BLaER1 treated with 17β-estradiol and CSF1 and Interleukin-3, amounts not matched to agents 10 nM and 100 nM (cell line): ENCODE results near the gene WWC1.

Experiments
- H3K27ac ChIP-seq, 11 experiments: shearing (Covaris generic); formaldehyde crosslinking; 2 replicates each; pipeline ENCODE4 v1.8.1; 2022
- H3K27me3 ChIP-seq, 11 experiments: shearing (Covaris generic); formaldehyde crosslinking; 2 replicates each; pipeline ENCODE4 v1.8.1; 2022
- H3K36me3 ChIP-seq, 11 experiments: shearing (Covaris generic); formaldehyde crosslinking; 2 replicates each; pipeline ENCODE4 v1.8.1; 2022
- H3K4me1 ChIP-seq, 10 experiments: shearing (Covaris generic); formaldehyde crosslinking; 2 replicates each; pipeline ENCODE4 v1.8.1; 2022
- H3K4me2 ChIP-seq, 11 experiments: shearing (Covaris generic); formaldehyde crosslinking; 2 replicates each; pipeline ENCODE4 v1.8.1; 2022
- H3K4me3 ChIP-seq, 10 experiments: shearing (Covaris generic); formaldehyde crosslinking; 2 replicates each; pipeline ENCODE4 v1.8.1; 2022
- H3K9ac ChIP-seq, 11 experiments: shearing (Covaris generic); formaldehyde crosslinking; 2 replicates each; pipeline ENCODE4 v1.8.1; 2022
- H3K9me3 ChIP-seq, 11 experiments: shearing (Covaris generic); formaldehyde crosslinking; replicated peaks in 1 of 11; 2 replicates each; pipeline ENCODE4 v1.8.1; 2022
- H4K20me1 ChIP-seq, 11 experiments: shearing (Covaris generic); formaldehyde crosslinking; 2 replicates each; pipeline ENCODE4 v1.8.1; 2022
- Cebpa-rat ChIP-seq, 11 experiments: shearing (Covaris generic); IDR thresholded peaks; 2 replicates each; pipeline ENCODE4 v1.8.1; 2022

The WWC1 gene

DNA sequence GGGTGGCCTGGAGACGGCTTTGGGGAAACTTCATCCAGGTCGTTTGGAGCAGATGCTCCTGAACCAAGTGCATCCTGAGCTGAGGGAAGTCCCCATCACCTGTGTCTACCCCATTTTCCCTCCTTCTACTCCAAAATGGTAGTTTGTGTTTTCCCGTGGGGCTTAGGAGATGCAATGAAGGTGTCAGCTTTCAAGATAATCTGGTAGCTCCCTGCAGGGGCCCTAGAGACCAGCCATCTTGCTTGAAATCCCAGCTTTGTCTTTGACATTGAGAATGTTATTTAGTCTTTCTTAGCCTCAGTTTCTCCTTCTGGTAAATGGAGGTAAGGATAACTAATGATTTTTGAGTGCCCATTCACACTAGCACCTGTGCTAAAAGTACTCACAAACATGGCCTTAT lies 77.4 kb downstream of the WWC1 start:
- H3K9ac ChIP-seq = no peak overlapping the region
- H3K9me3 ChIP-seq = no peaks in the 10 kb centered on the region
- no peak for TF ChIP-seq Cebpa-rat (IDR thresholded peaks at IDR 0.05)
- H3K27ac ChIP-seq = no peak overlapping the region
- no peak overlapping the region for H3K4me3 ChIP-seq
- H3K4me1 ChIP-seq = no peaks in the 10 kb centered on the region
- peaks cover 0 to 7% (median 0%) of the 10 kb centered on the region in 11 experiments; a peak in 3 of 22 replicates for H4K20me1 ChIP-seq
- H3K4me2 ChIP-seq = no peak overlapping the region
- no peaks in the 10 kb centered on the region for H3K27me3 ChIP-seq
- H3K36me3 ChIP-seq = no peaks in the 10 kb centered on the region

DNA sequence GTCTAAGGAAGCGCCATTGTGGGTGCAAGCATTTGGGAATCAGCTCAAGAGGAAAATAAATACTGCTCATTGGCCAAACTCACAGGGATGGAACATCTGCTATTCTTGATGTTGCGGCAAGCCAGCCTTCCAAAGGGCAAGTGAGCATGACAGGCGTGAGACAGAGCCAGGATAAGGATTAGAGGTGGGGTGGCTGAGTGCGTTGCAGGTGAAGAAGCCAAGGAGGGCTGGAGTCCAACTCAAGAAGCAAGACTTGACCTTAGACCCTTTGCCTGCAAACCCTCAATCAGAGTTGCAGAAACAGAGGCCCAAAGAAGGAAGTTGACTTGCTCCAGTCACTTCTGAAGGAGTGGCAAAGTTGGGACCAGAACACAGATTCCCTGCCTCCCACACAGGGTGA lies 79.4 kb downstream of the WWC1 start:
- Histone ChIP-seq H3K4me3 (no peak overlapping the region), H3K4me1 (no peaks in the 10 kb centered on the region), H3K9me3 (no peaks in the 10 kb centered on the region), H3K27ac (no peak overlapping the region), H3K36me3 (no peaks in the 10 kb centered on the region), H3K27me3 (no peaks in the 10 kb centered on the region), H4K20me1 (no peaks in the 10 kb centered on the region), H3K4me2 (no peak overlapping the region), H3K9ac (no peak overlapping the region)
- no peak for TF ChIP-seq Cebpa-rat (IDR thresholded peaks at IDR 0.05)

DNA sequence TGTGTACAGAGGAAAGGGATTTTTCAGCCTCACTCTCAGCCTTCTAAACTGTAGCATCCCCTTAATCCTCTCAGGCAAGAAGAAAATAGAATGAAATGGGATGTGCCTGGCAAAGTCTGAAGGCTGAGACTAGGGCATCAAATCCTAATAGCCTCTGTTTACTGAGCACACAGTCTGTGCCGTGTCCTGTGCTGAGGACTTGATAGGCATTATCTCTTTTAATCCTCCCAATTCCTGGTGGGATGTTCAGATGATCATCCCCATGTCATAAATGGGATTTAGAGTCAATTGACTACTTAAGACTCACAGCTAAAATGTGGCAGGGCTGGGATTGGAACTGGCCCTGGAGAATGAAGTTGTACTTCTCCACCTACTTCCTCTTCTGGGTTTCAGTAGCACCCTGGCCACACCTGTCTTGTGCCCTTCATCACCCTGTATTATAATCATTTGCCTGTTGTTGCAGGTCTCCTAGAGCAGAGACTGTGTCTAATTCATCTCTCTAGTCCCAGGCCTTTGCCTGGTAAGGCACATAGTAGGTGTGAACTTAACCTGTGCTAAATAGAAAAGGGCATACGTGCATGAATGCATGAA lies 81.0 kb downstream of the WWC1 start:
- Histone ChIP-seq H3K4me2 (no peak overlapping the region), H3K9ac (no peak overlapping the region)
- TF ChIP-seq Cebpa-rat (IDR thresholded peaks at IDR 0.05) = no peak

DNA sequence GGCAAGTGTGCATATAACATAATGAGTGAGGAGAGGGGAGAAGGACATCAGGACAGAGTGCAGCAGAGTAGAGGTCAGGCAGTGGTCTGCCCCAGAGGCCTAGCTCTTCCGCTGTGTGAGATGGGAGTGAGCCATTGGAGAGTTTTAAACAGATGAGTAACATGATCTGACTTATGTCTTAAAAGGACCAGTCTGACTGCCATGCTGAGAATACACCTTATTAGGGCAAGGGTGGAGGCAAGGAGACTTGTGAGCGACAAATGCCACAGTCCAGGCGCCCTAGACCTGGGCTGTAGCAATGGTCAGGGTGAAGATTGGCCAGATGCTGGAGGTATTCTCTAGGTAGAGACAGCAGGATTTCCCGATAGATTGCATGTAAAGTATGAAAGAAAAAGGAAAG lies 83.1 kb downstream of the WWC1 start:
- Histone ChIP-seq H3K9me3 (0 out of 22 replicates have a peak, but pooled peaks cover 0 to 6% (median 0%) of the 10 kb centered on the region in 11 experiments), H3K27ac (no peak overlapping the region), H3K4me1 (no peaks in the 10 kb centered on the region), H3K9ac (no peak overlapping the region), H3K27me3 (no peaks in the 10 kb centered on the region), H3K4me2 (no peak overlapping the region), H3K4me3 (no peak overlapping the region), H4K20me1 (no peaks in the 10 kb centered on the region), H3K36me3 (no peaks in the 10 kb centered on the region)
- TF ChIP-seq Cebpa-rat (IDR thresholded peaks at IDR 0.05) = no peak

More for the DNA sequence above, 81.0 kb downstream of the WWC1 start:
- no peaks in the 10 kb centered on the region for H3K27me3 ChIP-seq
- H3K4me1 ChIP-seq = no peaks in the 10 kb centered on the region
- H4K20me1 ChIP-seq = no peaks in the 10 kb centered on the region
- no peaks in the 10 kb centered on the region for H3K9me3 ChIP-seq
- no peak overlapping the region for H3K27ac ChIP-seq
- no peaks in the 10 kb centered on the region for H3K36me3 ChIP-seq
- H3K4me3 ChIP-seq = no peak overlapping the region

DNA sequence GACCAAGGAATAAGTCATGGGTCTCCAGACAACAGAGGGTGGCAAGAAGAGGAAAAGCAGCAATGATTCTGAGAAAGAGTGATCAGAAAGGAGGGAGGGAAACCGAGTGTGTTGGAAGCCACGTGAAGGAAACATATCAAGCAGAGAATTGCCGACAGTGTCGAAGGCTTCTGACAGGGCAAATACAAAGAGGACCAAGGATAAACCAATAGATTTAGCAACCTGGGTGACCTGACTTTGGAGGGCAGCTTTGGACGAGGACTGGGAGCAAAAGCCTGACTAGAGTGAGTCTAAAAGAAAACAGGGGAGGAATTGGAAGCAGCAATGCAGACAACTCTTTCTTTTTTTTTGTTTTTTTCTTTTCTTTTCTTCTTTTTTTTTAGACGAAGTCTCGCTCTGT lies 83.8 kb downstream of the WWC1 start:
- no peaks in the 10 kb centered on the region for H3K27me3 ChIP-seq
- TF ChIP-seq Cebpa-rat (IDR thresholded peaks at IDR 0.05) = no peak

DNA sequence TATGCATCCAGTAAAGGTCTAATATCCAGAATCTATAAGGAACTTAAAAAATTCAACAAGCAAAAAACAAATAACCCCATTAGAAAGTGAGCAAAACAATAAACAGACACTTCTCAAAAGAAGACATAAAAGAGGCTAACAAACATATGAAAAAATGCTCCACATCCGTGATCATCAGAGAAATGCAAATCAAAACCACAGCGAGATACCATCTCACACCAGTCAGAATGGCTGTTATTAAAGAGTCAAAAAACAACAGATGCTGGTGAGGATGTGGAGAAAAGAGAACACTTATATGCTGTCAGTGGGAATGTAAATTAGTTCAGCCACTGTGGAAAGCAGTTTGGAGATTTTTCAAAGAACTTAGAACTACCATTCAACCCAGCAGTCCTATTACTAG lies 86.1 kb downstream of the WWC1 start:
- Histone ChIP-seq H4K20me1 (no peaks in the 10 kb centered on the region), H3K27ac (no peak overlapping the region), H3K27me3 (no peaks in the 10 kb centered on the region), H3K4me3 (no peak overlapping the region), H3K4me1 (no peaks in the 10 kb centered on the region), H3K9me3 (0 out of 22 replicates have a peak, but pooled peaks cover 0 to 6% (median 0%) of the 10 kb centered on the region in 11 experiments), H3K4me2 (no peak overlapping the region), H3K9ac (no peak overlapping the region), H3K36me3 (no peaks in the 10 kb centered on the region)
- no peak for TF ChIP-seq Cebpa-rat (IDR thresholded peaks at IDR 0.05)

More for the DNA sequence above, 83.8 kb downstream of the WWC1 start:
- no peak overlapping the region for H3K4me2 ChIP-seq
- H3K9me3 ChIP-seq = 0 out of 22 replicates have a peak, but pooled peaks cover 0 to 6% (median 0%) of the 10 kb centered on the region in 11 experiments
- H3K27ac ChIP-seq = no peak overlapping the region
- H4K20me1 ChIP-seq = no peaks in the 10 kb centered on the region
- no peaks in the 10 kb centered on the region for H3K36me3 ChIP-seq
- no peaks in the 10 kb centered on the region for H3K4me1 ChIP-seq
- no peak overlapping the region for H3K9ac ChIP-seq
- H3K4me3 ChIP-seq = no peak overlapping the region

DNA sequence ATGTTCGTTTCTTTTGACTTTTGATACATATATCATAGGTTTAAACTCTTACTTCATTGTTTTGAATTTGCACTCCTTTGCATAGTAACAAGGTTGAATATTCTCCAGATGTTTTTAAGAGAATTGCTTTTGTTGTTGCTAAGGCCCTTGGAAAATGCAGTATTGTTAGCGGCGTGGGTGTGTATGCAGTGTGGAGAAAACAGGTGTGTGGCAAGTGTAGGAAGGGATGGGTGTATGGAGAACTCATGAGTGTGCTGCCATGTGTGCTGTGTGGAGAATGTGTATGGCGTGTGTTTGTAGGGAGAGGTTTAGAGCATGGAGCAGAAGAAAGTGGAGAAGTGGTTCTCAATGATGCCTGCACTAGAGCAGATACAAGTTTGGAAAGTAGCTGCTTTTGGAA lies 87.3 kb downstream of the WWC1 start:
- H3K27ac ChIP-seq = no peak overlapping the region
- peaks cover 0 to 7% (median 0%) of the 10 kb centered on the region in 10 experiments; a peak in 1 of 20 replicates for H3K4me1 ChIP-seq
- no peak overlapping the region for H3K9ac ChIP-seq
- no peak overlapping the region for H3K4me3 ChIP-seq
- H3K4me2 ChIP-seq = no peak overlapping the region
- 0 out of 22 replicates have a peak, but pooled peaks cover 0 to 6% (median 0%) of the 10 kb centered on the region in 11 experiments for H3K9me3 ChIP-seq
- no peaks in the 10 kb centered on the region for H4K20me1 ChIP-seq
- no peaks in the 10 kb centered on the region for H3K36me3 ChIP-seq
- H3K27me3 ChIP-seq = no peaks in the 10 kb centered on the region
- TF ChIP-seq Cebpa-rat (IDR thresholded peaks at IDR 0.05) = no peak

DNA sequence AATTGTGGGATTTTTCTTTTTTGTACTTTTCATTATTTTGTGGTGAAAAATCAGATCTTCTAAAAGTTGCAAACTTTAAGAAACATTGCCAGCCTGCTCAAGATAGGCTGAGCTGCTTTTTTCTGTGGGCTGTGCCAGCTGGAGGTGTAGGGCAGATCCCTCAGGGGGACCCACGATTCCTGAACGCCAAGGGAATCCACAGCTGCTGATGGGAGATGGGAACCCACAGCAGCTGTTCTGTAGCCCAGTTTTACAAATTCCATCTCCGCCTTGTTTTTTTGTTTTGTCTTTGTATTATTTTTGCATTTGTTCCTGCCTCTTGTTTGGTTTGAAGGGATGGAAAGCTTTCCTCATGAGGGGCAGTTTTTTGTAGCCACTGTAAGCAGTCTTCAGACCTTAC lies 91.0 kb downstream of the WWC1 start:
- no peak overlapping the region for H3K4me3 ChIP-seq
- H3K27me3 ChIP-seq = no peaks in the 10 kb centered on the region
- H3K9me3 ChIP-seq = peaks cover 12 to 25% (median 14%) of the 10 kb centered on the region in 11 experiments
- peaks cover 0 to 11% (median 7%) of the 10 kb centered on the region in 11 experiments; a peak in 8 of 22 replicates for H3K36me3 ChIP-seq
- no peak overlapping the region for H3K27ac ChIP-seq
- H3K4me1 ChIP-seq = peaks cover 0 to 7% (median 0%) of the 10 kb centered on the region in 10 experiments; a peak in 1 of 20 replicates
- TF ChIP-seq Cebpa-rat (IDR thresholded peaks at IDR 0.05) = no peak
- no peaks in the 10 kb centered on the region for H4K20me1 ChIP-seq
- H3K4me2 ChIP-seq = no peak overlapping the region
- no peak overlapping the region for H3K9ac ChIP-seq

DNA sequence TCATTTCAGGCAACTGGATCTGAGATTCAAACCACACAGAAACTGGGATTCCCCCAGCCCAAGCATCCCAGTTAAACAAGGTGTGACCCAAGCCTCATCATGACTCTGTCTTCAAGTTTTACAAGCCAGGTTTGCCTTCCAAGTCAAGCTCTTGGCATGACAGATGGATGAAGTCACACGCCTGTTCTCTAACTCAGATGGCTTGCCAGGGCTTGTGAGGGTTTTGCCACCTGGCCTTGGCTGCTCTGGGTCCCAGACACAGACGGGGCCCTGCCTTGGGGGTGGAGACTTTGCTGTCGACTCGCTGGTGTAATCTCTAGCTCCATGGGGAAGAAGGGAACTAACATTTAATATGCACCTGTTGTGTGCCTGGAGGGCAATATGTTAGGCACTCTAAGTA lies 99.0 kb downstream of the WWC1 start:
- Histone ChIP-seq H3K4me1 (no peaks in the 10 kb centered on the region), H3K4me3 (no peak overlapping the region), H3K4me2 (no peak overlapping the region), H3K9ac (no peak overlapping the region), H3K27ac (no peak overlapping the region), H3K36me3 (peaks cover 0 to 8% (median under 1%) of the 10 kb centered on the region in 11 experiments; a peak in 5 of 22 replicates), H4K20me1 (no peaks in the 10 kb centered on the region), H3K27me3 (no peaks in the 10 kb centered on the region), H3K9me3 (peaks cover 20 to 31% (median 23%) of the 10 kb centered on the region in 11 experiments)
- TF ChIP-seq Cebpa-rat (IDR thresholded peaks at IDR 0.05) = no peak

DNA sequence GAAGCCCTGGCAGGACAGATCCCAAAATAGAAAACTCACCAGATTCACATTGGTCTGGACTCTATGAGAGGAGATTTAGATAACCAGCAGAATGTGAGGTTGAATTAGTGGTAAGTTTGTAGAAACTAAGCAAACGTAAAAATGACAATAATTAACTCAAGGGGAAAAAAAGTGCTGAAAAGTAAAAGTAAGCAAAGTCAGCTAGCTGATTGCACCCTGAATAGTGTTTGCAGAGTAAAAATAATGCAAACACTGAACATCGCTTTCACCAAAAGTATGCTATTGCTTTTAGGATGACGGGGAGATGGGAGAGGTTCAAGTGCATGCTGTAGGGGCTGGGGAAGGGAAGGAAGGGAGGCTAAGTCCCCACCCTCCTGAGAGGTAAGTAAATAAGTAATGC lies 102.3 kb downstream of the WWC1 start:
- Histone ChIP-seq H3K9ac (no peak overlapping the region), H3K4me1 (no peaks in the 10 kb centered on the region), H3K9me3 (peaks cover 19 to 25% (median 22%) of the 10 kb centered on the region in 11 experiments)

More for the DNA sequence above, 102.3 kb downstream of the WWC1 start:
- TF ChIP-seq Cebpa-rat (IDR thresholded peaks at IDR 0.05) = no peak
- Histone ChIP-seq H3K36me3 (peaks cover 0 to 7% (median 0%) of the 10 kb centered on the region in 11 experiments; a peak in 3 of 22 replicates), H3K27me3 (no peaks in the 10 kb centered on the region), H3K4me3 (no peak overlapping the region), H3K27ac (no peak overlapping the region), H4K20me1 (no peaks in the 10 kb centered on the region), H3K4me2 (no peak overlapping the region)
